ENCODE results near the gene TMA7B. TPM values are rescaled to one million over a fixed set of nuclear protein-coding genes. Genes with fewer than 3 reads are reported as not detected.

The TMA7B gene
- total and polyA plus RNA-seq, 9 donors: 0.04 to 0.12 (median 0.10) TPM; not detected in 6

- 82% methylated on average over 2 of the region's 5 CpGs for WGBS (ENCODE audit: insufficient coverage)
- Histone ChIP-seq H3K9me3 (replicated peaks; ENCODE audit: control insufficient read depth, low read depth, low read length) (no peaks in the 10 kb centered on the region), H3K27me3 (ENCODE audit: control insufficient read depth, insufficient read depth, low read length) (peaks cover 17% of the 10 kb centered on the region), H3K4me1 (ENCODE audit: control insufficient read depth, insufficient read depth, low read length) (no peaks in the 10 kb centered on the region), H3K27ac (ENCODE audit: low read length) (no peak overlapping the region), H3K4me3 (ENCODE audit: low read length) (no peak overlapping the region), H3K36me3 (ENCODE audit: control insufficient read depth, insufficient read depth, low read length) (no peaks in the 10 kb centered on the region)
- DNase-seq: no peak
Observed at GRCh38 chr22:39965748-39966147, 5.6 kb downstream of the TMA7B start.

GRCh38 chr22:39966470-39966869 is 6.3 kb downstream of the TMA7B start:
- WGBS (ENCODE audit: insufficient coverage): no CpG with 5 or more reads among the region's 2 CpGs
- Histone ChIP-seq H3K4me3 (ENCODE audit: low read length) (no peak overlapping the region), H3K4me1 (ENCODE audit: control insufficient read depth, insufficient read depth, low read length) (no peaks in the 10 kb centered on the region), H3K9me3 (replicated peaks; ENCODE audit: control insufficient read depth, low read depth, low read length) (no peaks in the 10 kb centered on the region), H3K36me3 (ENCODE audit: control insufficient read depth, insufficient read depth, low read length) (no peaks in the 10 kb centered on the region), H3K27ac (ENCODE audit: low read length) (no peak overlapping the region), H3K27me3 (ENCODE audit: control insufficient read depth, insufficient read depth, low read length) (peaks cover 16% of the 10 kb centered on the region)
- DNase-seq: no peak

- Histone ChIP-seq H3K27me3 (ENCODE audit: control insufficient read depth, insufficient read depth, low read length) (peaks cover 22% of the 10 kb centered on the region), H3K36me3 (ENCODE audit: control insufficient read depth, insufficient read depth, low read length) (no peaks in the 10 kb centered on the region), H3K27ac (ENCODE audit: low read length) (no peak overlapping the region), H3K4me3 (ENCODE audit: low read length) (no peak overlapping the region), H3K4me1 (ENCODE audit: control insufficient read depth, insufficient read depth, low read length) (no peaks in the 10 kb centered on the region), H3K9me3 (replicated peaks; ENCODE audit: control insufficient read depth, low read depth, low read length) (no peaks in the 10 kb centered on the region)
- no peak for DNase-seq
- 93% methylated on average over 3 of the region's 9 CpGs for WGBS (ENCODE audit: insufficient coverage)
Observed at GRCh38 chr22:39967103-39967829, 7.1 kb downstream of the TMA7B start.

- H3K27ac ChIP-seq (ENCODE audit: low read length): no peak overlapping the region
- H3K4me1 ChIP-seq (ENCODE audit: control insufficient read depth, insufficient read depth, low read length): no peaks in the 10 kb centered on the region
- no peaks in the 10 kb centered on the region for H3K9me3 ChIP-seq (replicated peaks; ENCODE audit: control insufficient read depth, low read depth, low read length)
- no peak overlapping the region for H3K4me3 ChIP-seq (ENCODE audit: low read length)
- H3K27me3 ChIP-seq (ENCODE audit: control insufficient read depth, insufficient read depth, low read length): peaks cover 29% of the 10 kb centered on the region
- WGBS (ENCODE audit: insufficient coverage): 35% methylated on average over 15 of the region's 20 CpGs
- H3K36me3 ChIP-seq (ENCODE audit: control insufficient read depth, insufficient read depth, low read length): no peaks in the 10 kb centered on the region
- DNase-seq: no peak
Observed at GRCh38 chr22:39967996-39968972, 8.1 kb downstream of the TMA7B start.

- Histone ChIP-seq H3K27me3 (ENCODE audit: control insufficient read depth, insufficient read depth, low read length) (peaks cover 37% of the 10 kb centered on the region), H3K27ac (ENCODE audit: low read length) (no peak overlapping the region), H3K4me1 (ENCODE audit: control insufficient read depth, insufficient read depth, low read length) (no peaks in the 10 kb centered on the region), H3K36me3 (ENCODE audit: control insufficient read depth, insufficient read depth, low read length) (no peaks in the 10 kb centered on the region), H3K4me3 (ENCODE audit: low read length) (no peak overlapping the region), H3K9me3 (replicated peaks; ENCODE audit: control insufficient read depth, low read depth, low read length) (no peaks in the 10 kb centered on the region)
- no peak for DNase-seq
- 91% methylated on average over 9 of the region's 10 CpGs for WGBS (ENCODE audit: insufficient coverage)
Observed at GRCh38 chr22:39970742-39971141, 10.5 kb downstream of the TMA7B start.

GRCh38 chr22:39972641-39973040 is 12.4 kb downstream of the TMA7B start:
- Histone ChIP-seq H3K9me3 (replicated peaks; ENCODE audit: control insufficient read depth, low read depth, low read length) (no peaks in the 10 kb centered on the region), H3K36me3 (ENCODE audit: control insufficient read depth, insufficient read depth, low read length) (no peaks in the 10 kb centered on the region), H3K4me1 (ENCODE audit: control insufficient read depth, insufficient read depth, low read length) (no peaks in the 10 kb centered on the region), H3K27ac (ENCODE audit: low read length) (no peak overlapping the region), H3K27me3 (ENCODE audit: control insufficient read depth, insufficient read depth, low read length) (peaks cover 43% of the 10 kb centered on the region), H3K4me3 (ENCODE audit: low read length) (no peak overlapping the region)
- DNase-seq: no peak
- 35% methylated on average over 5 of the region's 5 CpGs for WGBS (ENCODE audit: insufficient coverage)

DNA sequence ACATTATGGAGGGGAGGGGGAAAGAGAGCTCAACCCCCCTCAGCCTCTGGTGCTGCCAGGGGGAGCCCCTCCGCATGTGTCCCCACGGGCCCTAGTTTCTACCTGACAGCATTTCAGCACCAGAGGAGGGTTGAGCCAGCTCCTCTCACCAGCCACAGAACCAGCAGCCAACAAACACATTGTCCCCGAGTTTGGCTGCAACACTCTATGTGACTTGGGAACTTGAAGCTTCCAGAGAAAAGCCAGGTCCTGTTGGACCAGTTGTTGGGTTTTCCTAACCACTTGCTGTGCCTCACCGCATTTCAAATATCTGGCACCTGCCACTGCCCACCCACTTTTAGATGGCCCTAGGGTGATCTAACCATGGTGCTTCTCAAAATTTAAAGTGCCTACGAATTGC is 13.5 kb downstream of the TMA7B start:
- no peak for DNase-seq
- no peak overlapping the region for H3K27ac ChIP-seq (ENCODE audit: low read length)
- no peaks in the 10 kb centered on the region for H3K36me3 ChIP-seq (ENCODE audit: control insufficient read depth, insufficient read depth, low read length)
- 84% methylated on average over 4 of the region's 5 CpGs for WGBS (ENCODE audit: insufficient coverage)
- no peak overlapping the region for H3K4me3 ChIP-seq (ENCODE audit: low read length)
- H3K9me3 ChIP-seq (replicated peaks; ENCODE audit: control insufficient read depth, low read depth, low read length): no peaks in the 10 kb centered on the region
- peaks cover 38% of the 10 kb centered on the region for H3K27me3 ChIP-seq (ENCODE audit: control insufficient read depth, insufficient read depth, low read length)
- no peaks in the 10 kb centered on the region for H3K4me1 ChIP-seq (ENCODE audit: control insufficient read depth, insufficient read depth, low read length)

- DNase-seq: no peak
- Histone ChIP-seq H3K27me3 (ENCODE audit: control insufficient read depth, insufficient read depth, low read length) (peaks cover 38% of the 10 kb centered on the region), H3K4me1 (ENCODE audit: control insufficient read depth, insufficient read depth, low read length) (no peaks in the 10 kb centered on the region), H3K9me3 (replicated peaks; ENCODE audit: control insufficient read depth, low read depth, low read length) (no peaks in the 10 kb centered on the region), H3K4me3 (ENCODE audit: low read length) (no peak overlapping the region), H3K36me3 (ENCODE audit: control insufficient read depth, insufficient read depth, low read length) (no peaks in the 10 kb centered on the region), H3K27ac (ENCODE audit: low read length) (no peak overlapping the region)
- WGBS (ENCODE audit: insufficient coverage): no CpG with 5 or more reads among the region's 5 CpGs
Observed at GRCh38 chr22:39974065-39974464, 13.9 kb downstream of the TMA7B start.

GRCh38 chr22:39979048-39979447 is 18.9 kb downstream of the TMA7B start:
- Histone ChIP-seq H3K9me3 (replicated peaks; ENCODE audit: control insufficient read depth, low read depth, low read length) (no peaks in the 10 kb centered on the region), H3K27me3 (ENCODE audit: control insufficient read depth, insufficient read depth, low read length) (peaks cover 15% of the 10 kb centered on the region), H3K36me3 (ENCODE audit: control insufficient read depth, insufficient read depth, low read length) (no peaks in the 10 kb centered on the region), H3K4me1 (ENCODE audit: control insufficient read depth, insufficient read depth, low read length) (no peaks in the 10 kb centered on the region), H3K27ac (ENCODE audit: low read length) (no peak overlapping the region), H3K4me3 (ENCODE audit: low read length) (no peak overlapping the region)
- WGBS (ENCODE audit: insufficient coverage): 0% methylated on average over 1 of the region's 6 CpGs
- DNase-seq: no peak

DNA sequence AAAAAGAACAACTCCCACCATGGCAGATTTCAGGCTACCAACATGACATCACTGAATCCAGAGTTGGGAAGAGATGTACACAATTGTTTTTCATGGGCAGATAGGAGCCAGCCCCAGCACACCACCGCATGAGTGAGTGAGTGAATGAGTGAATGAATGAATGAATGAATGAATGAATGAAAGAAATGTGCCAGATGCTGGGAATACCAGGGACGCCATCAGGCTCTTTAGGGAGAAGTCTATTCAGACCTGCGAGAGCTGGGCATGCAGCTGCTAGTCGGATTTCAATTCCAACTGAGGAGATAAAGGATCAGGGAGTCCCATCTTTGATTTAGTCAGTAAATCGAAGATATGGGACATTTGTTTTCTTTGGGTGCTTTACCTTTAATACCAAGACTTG is 19.3 kb downstream of the TMA7B start:
- Histone ChIP-seq H3K27me3 (ENCODE audit: control insufficient read depth, insufficient read depth, low read length) (peaks cover 13% of the 10 kb centered on the region), H3K27ac (ENCODE audit: low read length) (no peak overlapping the region), H3K4me1 (ENCODE audit: control insufficient read depth, insufficient read depth, low read length) (no peaks in the 10 kb centered on the region), H3K9me3 (replicated peaks; ENCODE audit: control insufficient read depth, low read depth, low read length) (no peaks in the 10 kb centered on the region), H3K36me3 (ENCODE audit: control insufficient read depth, insufficient read depth, low read length) (no peaks in the 10 kb centered on the region), H3K4me3 (ENCODE audit: low read length) (no peak overlapping the region)
- WGBS (ENCODE audit: insufficient coverage): 98% methylated on average over 4 of the region's 5 CpGs
- DNase-seq: no peak

All from muscle of leg (tissue), 11 donors.